HepG2 (cell line): ENCODE measurements around the gene SLC29A1. TPM values are rescaled to one million over a fixed set of nuclear protein-coding genes. Genes with fewer than 3 reads are reported as not detected.

Experiments
- BCL6 ChIP-seq: IDR thresholded peaks from 2 replicates; pipeline ENCODE4 v1.6.1; 2016; ENCODE audit warnings: missing genetic modification reagents, missing compliant biosample characterization
- GATA4 ChIP-seq: sonication (generic); IDR thresholded peaks from 2 replicates; pipeline ENCODE4 v1.6.1; 2016; ENCODE audit warnings: antibody characterized with exemption, low read depth, borderline replicate concordance
- GTF2F1 ChIP-seq: fragments of 150-350 bp; IDR thresholded peaks from 2 replicates; pipeline ENCODE4 v1.6.1; 2014; ENCODE audit warnings: low read length
- HOXA5 ChIP-seq: sonication (generic); formaldehyde crosslinking; IDR thresholded peaks from 2 replicates; pipeline ENCODE4 v1.4.0; 2020; ENCODE audit warnings: missing genetic modification reagents
- HOXD1 ChIP-seq: sonication (generic); formaldehyde crosslinking; IDR thresholded peaks from 2 replicates; pipeline ENCODE4 v1.5.0; 2020; ENCODE audit warnings: missing genetic modification reagents
- KDM2A ChIP-seq: sonication (generic); formaldehyde crosslinking; IDR thresholded peaks from 2 replicates; pipeline ENCODE4 v1.4.0; 2020; ENCODE audit warnings: low read depth, missing genetic modification reagents, borderline replicate concordance
- PHF20 ChIP-seq: sonication (generic); formaldehyde crosslinking; IDR thresholded peaks from 2 replicates; pipeline ENCODE4 v1.5.0; 2020; ENCODE audit warnings: mild to moderate bottlenecking, missing genetic modification reagents
- RFX1 ChIP-seq: fragments of 450-650 bp; IDR thresholded peaks from 2 replicates; pipeline ENCODE4 v1.6.1; 2017
- RFX5 ChIP-seq: IDR thresholded peaks from 2 replicates; pipeline ENCODE4 v1.6.1; 2011; ENCODE audit warnings: low read depth, low read length, improper control_type of control experiment
- SCMH1 ChIP-seq: sonication (generic); formaldehyde crosslinking; IDR thresholded peaks from 2 replicates; pipeline ENCODE4 v1.9.0; 2021; ENCODE audit warnings: missing genetic modification reagents, mild to moderate bottlenecking, borderline replicate concordance
- TOE1 ChIP-seq: sonication (generic); formaldehyde crosslinking; IDR thresholded peaks from 2 replicates; pipeline ENCODE4 v1.4.0; 2020; ENCODE audit warnings: mild to moderate bottlenecking, missing genetic modification reagents
- ZBTB3 ChIP-seq: sonication (generic); formaldehyde crosslinking; IDR thresholded peaks from 2 replicates; pipeline ENCODE4 v1.4.0; 2020; ENCODE audit warnings: low read depth, mild to moderate bottlenecking, moderate library complexity, missing genetic modification reagents, borderline replicate concordance
- ZFP1 ChIP-seq: IDR thresholded peaks from 2 replicates; pipeline ENCODE4 v1.6.1; 2016
- ZKSCAN5 ChIP-seq: sonication (generic); formaldehyde crosslinking; IDR thresholded peaks from 2 replicates; pipeline ENCODE4 v1.5.1; 2020; ENCODE audit warnings: mild to moderate bottlenecking, missing genetic modification reagents
- ZNF136 ChIP-seq: sonication (generic); formaldehyde crosslinking; IDR thresholded peaks from 2 replicates; pipeline ENCODE4 v1.8.1; 2022; ENCODE audit warnings: low read depth, mild to moderate bottlenecking, moderate library complexity, missing genetic modification reagents
- ZNF264 ChIP-seq: sonication (generic); formaldehyde crosslinking; IDR thresholded peaks from 2 replicates; pipeline ENCODE4 v1.4.0; 2020; ENCODE audit warnings: missing genetic modification reagents
- ZNF737 ChIP-seq: sonication (generic); formaldehyde crosslinking; IDR thresholded peaks from 2 replicates; pipeline ENCODE4 v1.5.0; 2020; ENCODE audit warnings: missing genetic modification reagents, mild to moderate bottlenecking, borderline replicate concordance
- ZNF749 ChIP-seq: sonication (generic); formaldehyde crosslinking; IDR thresholded peaks from 2 replicates; pipeline ENCODE4 v1.8.0; 2022; ENCODE audit warnings: mild to moderate bottlenecking, missing genetic modification reagents, moderate library complexity, borderline replicate concordance
- ZNF841 ChIP-seq: sonication (generic); formaldehyde crosslinking; IDR thresholded peaks from 2 replicates; pipeline ENCODE4 v1.8.1; 2023; ENCODE audit warnings: missing genetic modification reagents, borderline replicate concordance
- polyA plus RNA-seq, 8 experiments: library from polyadenylated mRNA; depleted of rRNA in 3 of 8; stranded (reverse) in 7 of 8; unstranded in 1 of 8; fragments of >200 nt; fragmentation: Illumina TruSeq in 4 of 8; extraction: Trizol in 4 of 8; gene quantifications; 2 replicates each; pipeline versions ENCODE4 v1.2.1 to v1.2.3, GENCODE V29; 2011 to 2016; ENCODE audit warnings: low read depth in 4 of 8, missing spikeins in 1 of 8, mixed read lengths in 1 of 8; ENCODE audit not compliant: insufficient read depth in 1 of 8
- total RNA-seq, 5 experiments: library from RNA; depleted of rRNA; stranded (reverse); fragments of >200 nt; fragmentation: Illumina TruSeq; extraction: Trizol; gene quantifications; 2 replicates each; pipeline ENCODE4 v1.2.3, GENCODE V29; 2016; ENCODE audit warnings: low read depth in 1 of 5
- TF ChIP-seq, protein P1 (sequence below): sonication (generic); formaldehyde crosslinking; IDR thresholded peaks from 2 replicates; pipeline ENCODE4 v1.8.0; 2022; ENCODE audit warnings: missing genetic modification reagents, mild to moderate bottlenecking, inconsistent platforms, borderline replicate concordance
- TF ChIP-seq, protein P2 (sequence below): sonication (generic); formaldehyde crosslinking; IDR thresholded peaks from 2 replicates; pipeline ENCODE4 v1.4.0; 2020; ENCODE audit warnings: missing genetic modification reagents
- TF ChIP-seq, protein P3 (sequence below): sonication (generic); formaldehyde crosslinking; IDR thresholded peaks from 2 replicates; pipeline ENCODE4 v1.4.0; 2020; ENCODE audit warnings: mild to moderate bottlenecking, low read depth, missing genetic modification reagents
- TF ChIP-seq, protein P4 (sequence below): sonication (generic); formaldehyde crosslinking; IDR thresholded peaks from 2 replicates; pipeline ENCODE4 v1.5.0; 2020; ENCODE audit warnings: mild to moderate bottlenecking, missing genetic modification reagents
- TF ChIP-seq, protein P5 (sequence below), 2 experiments: fragments of 450-650 bp in 1 of 2; sonication (generic) in 1 of 2; formaldehyde crosslinking; IDR thresholded peaks; 2 replicates each; pipeline versions ENCODE4 v1.5.0 to v1.8.0; 2020 to 2022; ENCODE audit warnings: mild to moderate bottlenecking in 1 of 2, missing genetic modification reagents in 1 of 2

SLC29A1 gene
- total and polyA plus RNA-seq, 2 of the 13 experiments (the other 11 are each of a cell fraction or from before 2014, with no cell fraction given): 43.2 to 106 TPM

DNA sequence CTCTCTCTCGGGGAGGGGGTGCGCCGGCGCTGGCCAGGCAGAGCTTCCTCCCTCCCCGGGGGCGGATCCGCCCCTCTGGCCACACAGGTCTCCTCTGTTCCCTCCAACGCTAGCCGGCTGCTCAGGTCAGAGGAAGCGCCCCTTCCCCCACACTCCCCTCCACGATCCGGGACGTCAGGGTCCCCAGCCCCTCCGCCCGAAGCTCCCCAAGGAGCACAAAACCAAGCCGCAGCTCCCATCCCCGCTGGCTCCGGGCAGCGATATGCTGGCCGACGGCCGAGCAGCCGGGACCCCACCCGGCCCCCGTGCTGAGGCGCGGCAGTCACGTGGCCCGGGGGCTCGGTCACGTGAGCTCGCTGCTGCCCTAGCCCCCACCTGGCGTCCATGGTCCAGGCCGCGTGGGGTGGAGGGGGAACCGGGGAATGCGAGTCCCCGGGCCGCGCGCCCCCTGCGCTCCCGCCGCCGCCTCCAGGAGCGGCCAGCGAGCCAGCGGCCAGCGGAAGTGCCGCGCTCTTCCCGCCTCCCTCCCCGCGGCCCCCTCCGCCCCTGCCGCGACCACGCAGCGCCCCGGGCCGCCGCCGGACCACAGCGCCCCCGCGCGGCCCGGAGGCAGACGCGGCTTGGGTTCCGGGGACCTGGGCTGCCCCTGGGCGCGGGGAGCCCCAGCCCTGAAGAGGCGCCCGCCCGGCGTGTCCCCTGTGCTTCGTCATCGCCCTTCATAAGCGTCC is 33.8 kb downstream of the SLC29A1 start, which contains the start of gene SLC35B2 (continued):
- TF ChIP-seq, protein P1, sequence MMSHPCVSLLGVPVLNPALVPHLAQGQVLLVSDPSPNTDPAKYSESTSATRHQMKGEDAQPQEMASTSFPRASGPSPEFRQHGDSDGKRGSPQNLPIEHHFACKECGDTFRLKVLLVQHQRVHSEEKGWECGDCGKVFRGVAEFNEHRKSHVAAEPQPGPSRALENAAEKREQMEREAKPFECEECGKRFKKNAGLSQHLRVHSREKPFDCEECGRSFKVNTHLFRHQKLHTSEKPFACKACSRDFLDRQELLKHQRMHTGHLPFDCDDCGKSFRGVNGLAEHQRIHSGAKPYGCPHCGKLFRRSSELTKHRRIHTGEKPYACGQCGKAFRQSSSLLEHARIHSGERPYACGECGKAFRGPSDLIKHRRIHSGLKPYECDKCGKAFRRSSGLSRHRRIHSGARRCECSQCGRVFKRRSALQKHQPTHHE: peak; percentile 21; the same call in 1 of the 2 replicates
- TF ChIP-seq ZFP1 (CRISPR knock-in tag) (peak; percentile 38; the same call in 1 of the 2 replicates), KDM2A (CRISPR knock-in tag) (peak; percentile 93), HOXA5 (CRISPR knock-in tag) (peak; percentile 81; the same call in 1 of the 2 replicates), ZBTB3 (no peak), ZNF737 (no peak), RFX5 (no peak), BCL6 (CRISPR knock-in tag) (peak; percentile 31; the same call in 1 of the 2 replicates), ZNF136 (CRISPR knock-in tag) (no peak), GATA4 (no peak), SCMH1 (CRISPR knock-in tag) (no peak), ZNF264 (CRISPR knock-in tag) (peak; percentile 34; the same call in 1 of the 2 replicates), HOXD1 (CRISPR knock-in tag) (peak; percentile 82; the same call in 1 of the 2 replicates), ZKSCAN5 (CRISPR knock-in tag) (0 out of 2 replicates have a peak, but pooled peaks have one; percentile 19), TOE1 (CRISPR knock-in tag) (no peak), ZNF749 (CRISPR knock-in tag) (peak; percentile 31), GTF2F1 (no peak), ZNF841 (CRISPR knock-in tag) (peak; percentile 85; the same call in 1 of the 2 replicates), PHF20 (CRISPR knock-in tag) (peak; percentile 79), RFX1 (no peak)
- TF ChIP-seq, protein P2, sequence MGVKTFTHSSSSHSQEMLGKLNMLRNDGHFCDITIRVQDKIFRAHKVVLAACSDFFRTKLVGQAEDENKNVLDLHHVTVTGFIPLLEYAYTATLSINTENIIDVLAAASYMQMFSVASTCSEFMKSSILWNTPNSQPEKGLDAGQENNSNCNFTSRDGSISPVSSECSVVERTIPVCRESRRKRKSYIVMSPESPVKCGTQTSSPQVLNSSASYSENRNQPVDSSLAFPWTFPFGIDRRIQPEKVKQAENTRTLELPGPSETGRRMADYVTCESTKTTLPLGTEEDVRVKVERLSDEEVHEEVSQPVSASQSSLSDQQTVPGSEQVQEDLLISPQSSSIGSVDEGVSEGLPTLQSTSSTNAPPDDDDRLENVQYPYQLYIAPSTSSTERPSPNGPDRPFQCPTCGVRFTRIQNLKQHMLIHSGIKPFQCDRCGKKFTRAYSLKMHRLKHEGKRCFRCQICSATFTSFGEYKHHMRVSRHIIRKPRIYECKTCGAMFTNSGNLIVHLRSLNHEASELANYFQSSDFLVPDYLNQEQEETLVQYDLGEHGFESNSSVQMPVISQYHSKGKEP (CRISPR knock-in tag): no peak
- TF ChIP-seq, protein P3, sequence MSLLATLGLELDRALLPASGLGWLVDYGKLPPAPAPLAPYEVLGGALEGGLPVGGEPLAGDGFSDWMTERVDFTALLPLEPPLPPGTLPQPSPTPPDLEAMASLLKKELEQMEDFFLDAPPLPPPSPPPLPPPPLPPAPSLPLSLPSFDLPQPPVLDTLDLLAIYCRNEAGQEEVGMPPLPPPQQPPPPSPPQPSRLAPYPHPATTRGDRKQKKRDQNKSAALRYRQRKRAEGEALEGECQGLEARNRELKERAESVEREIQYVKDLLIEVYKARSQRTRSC: no peak
- TF ChIP-seq, protein P4, sequence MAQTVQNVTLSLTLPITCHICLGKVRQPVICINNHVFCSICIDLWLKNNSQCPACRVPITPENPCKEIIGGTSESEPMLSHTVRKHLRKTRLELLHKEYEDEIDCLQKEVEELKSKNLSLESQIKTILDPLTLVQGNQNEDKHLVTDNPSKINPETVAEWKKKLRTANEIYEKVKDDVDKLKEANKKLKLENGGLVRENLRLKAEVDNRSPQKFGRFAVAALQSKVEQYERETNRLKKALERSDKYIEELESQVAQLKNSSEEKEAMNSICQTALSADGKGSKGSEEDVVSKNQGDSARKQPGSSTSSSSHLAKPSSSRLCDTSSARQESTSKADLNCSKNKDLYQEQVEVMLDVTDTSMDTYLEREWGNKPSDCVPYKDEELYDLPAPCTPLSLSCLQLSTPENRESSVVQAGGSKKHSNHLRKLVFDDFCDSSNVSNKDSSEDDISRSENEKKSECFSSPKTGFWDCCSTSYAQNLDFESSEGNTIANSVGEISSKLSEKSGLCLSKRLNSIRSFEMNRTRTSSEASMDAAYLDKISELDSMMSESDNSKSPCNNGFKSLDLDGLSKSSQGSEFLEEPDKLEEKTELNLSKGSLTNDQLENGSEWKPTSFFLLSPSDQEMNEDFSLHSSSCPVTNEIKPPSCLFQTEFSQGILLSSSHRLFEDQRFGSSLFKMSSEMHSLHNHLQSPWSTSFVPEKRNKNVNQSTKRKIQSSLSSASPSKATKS: no peak
- TF ChIP-seq, protein P5, sequence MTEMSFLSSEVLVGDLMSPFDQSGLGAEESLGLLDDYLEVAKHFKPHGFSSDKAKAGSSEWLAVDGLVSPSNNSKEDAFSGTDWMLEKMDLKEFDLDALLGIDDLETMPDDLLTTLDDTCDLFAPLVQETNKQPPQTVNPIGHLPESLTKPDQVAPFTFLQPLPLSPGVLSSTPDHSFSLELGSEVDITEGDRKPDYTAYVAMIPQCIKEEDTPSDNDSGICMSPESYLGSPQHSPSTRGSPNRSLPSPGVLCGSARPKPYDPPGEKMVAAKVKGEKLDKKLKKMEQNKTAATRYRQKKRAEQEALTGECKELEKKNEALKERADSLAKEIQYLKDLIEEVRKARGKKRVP (CRISPR knock-in tag; IDR thresholded peaks at IDR 0.05): no peak
